MM.1S (cell line): ENCODE results near the gene HIP1.
"Not testable (repeated sequence)": the region's sequence is repeated elsewhere in the genome, so short reads cannot be mapped to it uniquely, and the experiment has no call there.

Experiments used
- DNase-seq: peaks from one replicate; pipeline ENCODE4 v3.0.0-alpha.2; 2015
- H2AFZ ChIP-seq: fragments of 300-600 bp; sonication (generic); 2 replicates; pipeline ENCODE4 v1.6.0; 2016; ENCODE audit warnings: antibody characterized with exemption, low read length
- H3F3A ChIP-seq: fragments of 300-600 bp; sonication (generic); 2 replicates; pipeline ENCODE4 v1.6.1; 2016; ENCODE audit warnings: mild to moderate bottlenecking, antibody characterized with exemption, low read length, moderate library complexity, mixed read lengths; ENCODE audit not compliant: insufficient read depth
- H3K27ac ChIP-seq: fragments of 300-600 bp; sonication (generic); 2 replicates; pipeline ENCODE4 v1.5.1; 2016; ENCODE audit warnings: mild to moderate bottlenecking, low read length
- H3K27me3 ChIP-seq: fragments of 300-600 bp; sonication (generic); replicated peaks from 2 replicates; pipeline ENCODE4 v1.6.0; 2016; ENCODE audit warnings: low read length; ENCODE audit not compliant: insufficient read depth
- H3K36me3 ChIP-seq: fragments of 300-600 bp; sonication (generic); replicated peaks from 2 replicates; pipeline ENCODE4 v1.6.1; 2016; ENCODE audit warnings: mild to moderate bottlenecking, low read length, mixed read lengths; ENCODE audit not compliant: insufficient read depth
- H3K4me1 ChIP-seq: fragments of 300-600 bp; sonication (generic); 2 replicates; pipeline ENCODE4 v1.6.1; 2016; ENCODE audit warnings: low read length, mixed read lengths
- H3K4me2 ChIP-seq: fragments of 300-600 bp; sonication (generic); 2 replicates; pipeline ENCODE4 v1.6.0; 2016; ENCODE audit warnings: low read depth, low read length
- H3K4me3 ChIP-seq: fragments of 300-600 bp; sonication (generic); 2 replicates; pipeline ENCODE4 v1.5.1; 2016; ENCODE audit warnings: low read length, mixed read lengths
- H3K79me2 ChIP-seq: fragments of 300-600 bp; sonication (generic); 2 replicates; pipeline ENCODE4 v1.6.1; 2016; ENCODE audit warnings: mixed run types, low read length, mixed read lengths
- H3K9ac ChIP-seq: fragments of 300-600 bp; sonication (generic); 2 replicates; pipeline ENCODE4 v1.6.1; 2016; ENCODE audit warnings: low read length, mixed read lengths
- H3K9me2 ChIP-seq: fragments of 300-600 bp; sonication (generic); replicated peaks from 2 replicates; pipeline ENCODE4 v1.6.1; 2016; ENCODE audit warnings: mild to moderate bottlenecking, low read length, mixed read lengths; ENCODE audit not compliant: insufficient read depth
- H3K9me3 ChIP-seq: fragments of 300-600 bp; sonication (generic); replicated peaks from 2 replicates; pipeline ENCODE4 v1.6.1; 2016; ENCODE audit warnings: mild to moderate bottlenecking, low read length, mixed read lengths; ENCODE audit not compliant: insufficient read depth
- H4K20me1 ChIP-seq: fragments of 300-600 bp; sonication (generic); 2 replicates; pipeline ENCODE4 v1.6.1; 2016; ENCODE audit warnings: mild to moderate bottlenecking, low read length, moderate library complexity, mixed read lengths; ENCODE audit not compliant: insufficient read depth
- EZH2 ChIP-seq: fragments of 300-600 bp; sonication (generic); optimal IDR thresholded peaks from 2 replicates; pipeline ENCODE3; 2017; ENCODE audit warnings: low read depth, mild to moderate bottlenecking, antibody characterized with exemption, low read length, mixed read lengths
- EZH2phosphoT487 ChIP-seq: fragments of 300-600 bp; sonication (generic); IDR thresholded peaks from 2 replicates; pipeline ENCODE4 v1.6.1; 2018; ENCODE audit warnings: antibody characterized with exemption, low read length
- TF ChIP-seq, protein P1 (sequence below): fragments of 300-600 bp; sonication (generic); IDR thresholded peaks from 2 replicates; pipeline ENCODE4 v1.5.1; 2016; ENCODE audit warnings: antibody characterized with exemption, low read length, mixed read lengths

The HIP1 gene

DNA sequence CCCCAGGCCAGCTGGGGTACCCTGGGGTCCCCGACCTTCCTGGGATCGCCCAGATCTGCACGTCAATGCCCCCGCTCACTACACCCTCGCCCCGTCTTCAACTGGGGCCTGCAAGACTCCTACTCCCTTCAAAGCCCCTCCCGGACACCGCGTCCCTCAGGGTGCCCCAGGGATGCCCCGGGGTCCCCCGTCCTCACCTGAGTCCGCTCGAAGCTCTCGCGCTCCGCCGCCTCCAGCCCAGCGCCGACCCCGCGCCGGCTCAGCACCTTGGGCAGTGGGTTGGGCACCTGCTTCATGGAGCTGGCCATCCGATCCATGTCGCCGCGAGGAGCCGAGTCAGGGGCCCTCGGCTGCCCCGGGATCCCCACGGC lies at the start of gene HIP1:
Gene HIP1, minus strand, starts transcription at position 338 of the 371 bp plus-strand sequence. Its CDS starts 21 bp downstream, at position 317.
- peak within 1 kb of the TSS; percentile 74 for H3K27ac ChIP-seq
- no peaks in the 10 kb centered on the region for H3K9me2 ChIP-seq
- H3K27me3 ChIP-seq, result no peaks in the 10 kb centered on the region; the same call in 1 of the 2 replicates
- H3K4me2 ChIP-seq, result peak within 1 kb of the TSS; percentile 99
- no peaks in the 10 kb centered on the region for H3K36me3 ChIP-seq
- 0 out of 2 replicates have a peak, but pooled peaks cover 5% of the 10 kb centered on the region for H3K4me1 ChIP-seq
- DNase-seq, result no peak
- H2AFZ ChIP-seq, result peak within 1 kb of the TSS; percentile 100
- peak within 1 kb of the TSS; percentile 98 for H3K4me3 ChIP-seq
- H4K20me1 ChIP-seq, result no peaks in the 10 kb centered on the region
- peak within 1 kb of the TSS; percentile 82 for H3K9ac ChIP-seq
- peaks cover 9% of the 10 kb centered on the region for H3F3A ChIP-seq
- no peaks in the 10 kb centered on the region for H3K79me2 ChIP-seq
- TF ChIP-seq, protein P1, sequence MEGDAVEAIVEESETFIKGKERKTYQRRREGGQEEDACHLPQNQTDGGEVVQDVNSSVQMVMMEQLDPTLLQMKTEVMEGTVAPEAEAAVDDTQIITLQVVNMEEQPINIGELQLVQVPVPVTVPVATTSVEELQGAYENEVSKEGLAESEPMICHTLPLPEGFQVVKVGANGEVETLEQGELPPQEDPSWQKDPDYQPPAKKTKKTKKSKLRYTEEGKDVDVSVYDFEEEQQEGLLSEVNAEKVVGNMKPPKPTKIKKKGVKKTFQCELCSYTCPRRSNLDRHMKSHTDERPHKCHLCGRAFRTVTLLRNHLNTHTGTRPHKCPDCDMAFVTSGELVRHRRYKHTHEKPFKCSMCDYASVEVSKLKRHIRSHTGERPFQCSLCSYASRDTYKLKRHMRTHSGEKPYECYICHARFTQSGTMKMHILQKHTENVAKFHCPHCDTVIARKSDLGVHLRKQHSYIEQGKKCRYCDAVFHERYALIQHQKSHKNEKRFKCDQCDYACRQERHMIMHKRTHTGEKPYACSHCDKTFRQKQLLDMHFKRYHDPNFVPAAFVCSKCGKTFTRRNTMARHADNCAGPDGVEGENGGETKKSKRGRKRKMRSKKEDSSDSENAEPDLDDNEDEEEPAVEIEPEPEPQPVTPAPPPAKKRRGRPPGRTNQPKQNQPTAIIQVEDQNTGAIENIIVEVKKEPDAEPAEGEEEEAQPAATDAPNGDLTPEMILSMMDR, result no peak
- no peak for TF ChIP-seq EZH2
- no peak for TF ChIP-seq EZH2phosphoT487
- no peaks in the 10 kb centered on the region for H3K9me3 ChIP-seq

DNA sequence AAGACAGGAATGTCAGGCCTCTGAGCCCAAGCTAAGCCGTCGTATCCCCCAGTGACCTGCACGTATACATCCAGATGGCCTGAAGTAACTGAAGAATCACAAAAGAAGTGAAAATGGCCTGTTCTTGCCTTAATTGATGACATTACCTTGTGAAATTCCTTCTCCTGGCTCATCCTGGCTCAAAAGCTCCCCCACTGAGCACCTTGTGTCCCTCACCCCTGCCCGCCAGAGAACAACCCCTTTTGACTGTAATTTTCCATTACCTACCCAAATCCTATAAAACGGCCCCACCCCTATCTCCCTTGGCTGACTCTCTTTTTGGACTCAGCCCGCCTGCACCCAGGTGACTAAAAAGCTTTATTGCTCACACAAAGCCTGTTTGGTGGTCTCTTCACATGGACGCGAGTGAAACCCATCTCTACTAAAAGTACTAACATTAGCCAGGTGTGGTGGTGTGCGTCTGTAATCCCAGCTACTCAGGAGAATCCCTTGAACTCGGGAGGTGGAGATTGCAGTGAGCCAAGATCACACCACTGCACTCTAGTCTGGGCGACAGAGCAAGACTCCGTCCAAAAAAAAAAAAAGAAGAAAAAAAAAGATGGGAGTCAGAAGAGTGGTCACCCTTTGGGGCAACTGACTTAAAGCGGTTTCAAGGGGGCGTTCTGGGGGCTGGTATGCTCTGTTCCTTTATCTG lies 49.6 kb upstream of the HIP1 start:
- H3K4me2 ChIP-seq, H3K27ac ChIP-seq, H3K79me2 ChIP-seq, H3K9ac ChIP-seq, H4K20me1 ChIP-seq, H3K9me2 ChIP-seq, H3K4me3 ChIP-seq, H2AFZ ChIP-seq, H3F3A ChIP-seq, H3K4me1 ChIP-seq, H3K27me3 ChIP-seq, DNase-seq, H3K9me3 ChIP-seq, H3K36me3 ChIP-seq: not testable (repeated sequence)

DNA sequence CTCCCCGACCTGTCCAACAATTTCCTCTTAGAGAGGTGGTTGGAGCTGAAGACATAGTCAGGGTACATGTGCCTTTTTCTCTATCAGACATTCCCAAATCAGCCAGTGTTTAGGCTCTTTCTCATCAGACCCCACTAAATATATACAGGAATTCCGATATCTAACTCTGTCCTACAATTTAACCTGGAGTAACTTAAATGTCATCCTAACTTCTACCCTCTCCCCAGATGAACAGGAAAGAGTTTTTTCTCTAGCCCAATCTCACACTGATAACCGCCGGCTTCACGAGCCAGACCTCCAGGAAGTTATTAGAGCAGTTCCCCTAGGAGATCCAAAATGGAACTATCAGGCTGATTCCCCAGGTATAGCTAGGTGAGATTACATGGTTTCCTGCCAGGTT lies 44.3 kb upstream of the HIP1 start:
- H3K9me2 ChIP-seq, H3K27ac ChIP-seq, H3K79me2 ChIP-seq, H3K9me3 ChIP-seq, H3K27me3 ChIP-seq, H3K4me1 ChIP-seq, H2AFZ ChIP-seq, H3K36me3 ChIP-seq, H4K20me1 ChIP-seq, DNase-seq, H3K4me3 ChIP-seq, H3K4me2 ChIP-seq, H3K9ac ChIP-seq, H3F3A ChIP-seq: not testable (repeated sequence)

DNA sequence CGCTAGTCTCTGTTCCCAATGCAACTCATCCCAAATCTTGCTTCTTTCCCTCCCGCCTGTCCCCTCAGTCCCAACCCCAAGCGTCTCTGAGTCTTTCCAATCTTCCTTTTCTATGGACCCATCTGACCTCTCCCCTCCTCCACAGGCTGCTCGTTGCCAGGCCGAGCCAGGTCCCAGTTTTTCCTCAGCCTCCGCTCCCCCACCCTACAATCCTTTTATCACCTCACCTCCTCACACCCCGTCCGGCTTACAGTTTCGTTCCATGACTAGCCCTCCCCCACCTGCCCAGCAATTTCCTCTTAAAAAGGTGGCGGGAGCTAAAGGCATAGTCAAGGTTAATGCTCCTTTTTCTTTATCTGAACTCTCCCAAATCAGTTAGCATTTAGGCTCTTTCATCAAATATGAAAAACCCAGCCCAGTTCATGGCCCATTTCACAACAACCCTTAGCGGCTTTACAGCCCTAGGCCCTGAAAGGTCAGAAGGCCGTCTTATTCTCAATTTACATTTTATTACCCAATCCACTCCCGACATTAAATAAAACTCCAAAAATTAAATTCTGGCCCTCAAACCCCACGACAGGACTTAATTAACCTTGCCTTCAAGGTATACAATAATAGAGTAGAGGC lies 42.0 kb upstream of the HIP1 start:
- not testable (repeated sequence) for H3F3A ChIP-seq, H3K4me1 ChIP-seq, H3K4me3 ChIP-seq, H4K20me1 ChIP-seq, H2AFZ ChIP-seq, H3K9me3 ChIP-seq, H3K9me2 ChIP-seq, H3K27ac ChIP-seq, H3K9ac ChIP-seq, DNase-seq, H3K27me3 ChIP-seq, H3K4me2 ChIP-seq, H3K36me3 ChIP-seq, H3K79me2 ChIP-seq

DNA sequence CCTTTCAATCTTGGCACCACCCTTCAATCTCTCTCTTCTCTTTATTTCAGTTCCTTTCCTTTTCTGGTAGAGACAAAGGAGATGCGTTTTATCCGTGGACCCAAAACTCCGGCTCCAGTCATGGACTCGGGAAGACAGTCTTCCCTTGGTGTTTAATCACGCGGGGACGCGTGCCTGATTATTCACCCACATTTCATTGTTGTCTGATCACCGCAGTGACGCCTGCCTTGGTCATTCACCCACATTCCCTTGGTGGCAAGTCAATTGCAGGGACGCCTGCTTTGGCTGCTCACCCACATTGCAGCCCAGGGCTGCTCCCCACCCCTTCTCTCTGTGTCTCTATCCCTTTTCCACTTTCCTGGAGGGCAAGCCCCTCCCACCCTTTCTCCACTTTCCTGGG lies 40.8 kb upstream of the HIP1 start:
- not testable (repeated sequence) for H2AFZ ChIP-seq, H3K27ac ChIP-seq, H3K79me2 ChIP-seq, H3K27me3 ChIP-seq, H3K9me3 ChIP-seq, H4K20me1 ChIP-seq, H3F3A ChIP-seq, H3K36me3 ChIP-seq, H3K4me3 ChIP-seq, H3K9ac ChIP-seq, DNase-seq, H3K9me2 ChIP-seq, H3K4me1 ChIP-seq, H3K4me2 ChIP-seq

DNA sequence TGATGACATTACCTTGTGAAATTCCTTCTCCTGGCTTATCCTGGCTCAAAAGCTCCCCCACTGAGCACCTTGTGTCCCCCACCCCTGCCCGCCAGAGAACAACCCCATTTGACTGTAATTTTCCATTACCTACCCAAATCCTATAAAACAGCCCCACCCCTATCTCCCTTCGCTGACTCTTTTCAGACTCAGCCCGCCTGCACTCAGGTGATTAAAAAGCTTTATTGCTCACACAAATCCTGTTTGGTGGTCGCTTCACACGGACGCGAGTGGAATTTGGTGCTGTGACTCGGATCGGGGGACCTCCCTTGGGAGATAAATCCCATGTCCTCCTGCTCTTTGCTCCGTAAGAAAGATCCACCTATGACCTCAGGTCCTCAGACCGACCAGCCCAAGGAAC lies 40.3 kb upstream of the HIP1 start:
- H4K20me1 ChIP-seq, H3K79me2 ChIP-seq, H3K9me2 ChIP-seq, H3F3A ChIP-seq, H3K9me3 ChIP-seq, H3K4me3 ChIP-seq, H3K4me1 ChIP-seq, DNase-seq, H3K36me3 ChIP-seq, H3K27ac ChIP-seq, H2AFZ ChIP-seq, H3K9ac ChIP-seq, H3K4me2 ChIP-seq, H3K27me3 ChIP-seq: not testable (repeated sequence)
